HG03575 (cell line): ENCODE measurements around the gene BCO1.

Experiments
- ATAC-seq: cut with Tn5 transposase; IDR thresholded peaks from one replicate; pipeline ENCODE4 v1.9.1; 2021; ENCODE audit not compliant: unreplicated experiment, insufficient number of reproducible peaks, low FRiP score; ENCODE audit errors: extremely low read depth

Gene BCO1

DNA sequence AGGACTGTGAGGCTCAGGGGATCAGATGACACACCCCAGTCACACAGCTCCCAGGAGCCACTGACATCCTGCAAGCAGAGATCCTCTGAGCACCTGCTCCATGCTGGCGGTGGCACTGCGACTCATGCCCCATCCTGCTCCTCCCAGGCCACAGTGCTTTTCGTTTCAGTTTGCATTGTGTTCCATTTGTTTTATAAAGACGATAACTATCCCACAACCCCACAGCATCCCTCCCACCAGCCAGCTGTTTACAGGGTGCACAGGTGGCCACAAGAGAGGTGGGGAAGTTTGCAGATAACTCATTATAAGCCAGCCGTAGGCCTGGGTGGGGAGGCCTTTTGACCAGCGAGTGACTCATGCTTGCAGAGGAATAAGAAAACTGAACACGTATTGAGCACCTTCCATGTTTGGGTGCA, 28.2 kb downstream of the BCO1 start:
- ATAC-seq = no peak

- no peak for ATAC-seq
Observed at GRCh38 chr16:81268509-81268908, 30.0 kb downstream of the BCO1 start.

DNA sequence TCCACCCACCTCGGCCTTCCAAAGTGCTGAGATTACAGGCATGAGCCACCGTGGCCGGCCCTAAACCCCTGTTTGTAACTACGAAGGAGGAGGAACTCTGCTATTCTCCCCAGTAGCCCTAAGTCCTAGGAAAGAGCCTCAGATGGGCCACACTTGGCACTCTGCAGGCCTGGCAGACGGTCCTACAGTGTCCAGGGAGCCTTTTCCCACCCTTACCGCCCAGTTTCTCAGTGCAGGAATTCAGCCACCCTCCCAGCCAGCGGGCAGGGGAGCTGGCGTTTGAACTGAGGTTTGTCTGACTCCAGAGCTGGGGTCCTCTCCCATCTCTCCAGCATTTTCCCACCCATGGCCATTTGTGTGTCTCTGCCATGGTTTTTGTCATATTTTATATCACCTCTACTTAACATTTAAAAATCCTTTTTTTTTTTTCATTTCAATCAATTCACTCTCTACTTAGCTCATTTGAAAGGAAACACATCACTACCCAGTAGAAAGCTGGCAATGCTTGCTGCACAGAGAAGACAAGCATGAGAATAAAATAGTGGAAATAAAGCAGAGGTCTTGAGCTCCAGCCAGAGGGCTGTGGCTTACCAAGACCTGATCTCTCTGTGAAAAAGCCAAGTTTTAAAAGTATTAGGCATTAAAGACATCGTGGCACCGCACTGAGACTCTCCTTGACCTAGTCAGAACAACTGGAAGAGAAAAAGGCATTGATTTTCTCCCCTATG, 34.9 kb downstream of the BCO1 start:
- no peak for ATAC-seq

GRCh38 chr16:81275064-81275532, 36.6 kb downstream of the BCO1 start:
- no peak for ATAC-seq

DNA sequence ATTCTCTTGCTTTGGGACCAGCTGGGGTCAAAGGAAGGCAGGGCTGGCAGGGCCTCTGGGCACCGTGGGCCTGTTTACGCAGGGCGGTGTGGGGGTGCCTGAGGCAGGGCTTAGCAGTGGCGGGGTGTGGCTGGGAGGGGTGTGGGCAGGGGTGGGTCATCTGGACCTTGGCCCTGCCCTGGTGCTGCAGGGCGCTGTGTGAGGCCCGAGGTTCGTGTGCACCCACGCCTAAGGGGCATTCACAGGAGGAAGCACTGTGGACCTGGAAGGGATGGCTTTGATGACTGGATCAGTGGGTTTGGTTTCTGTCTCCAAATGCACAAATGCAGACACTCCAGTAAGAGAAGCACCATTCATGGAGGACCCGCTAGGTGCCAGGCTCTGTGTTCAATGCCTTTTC, 37.3 kb downstream of the BCO1 start:
- no peak for ATAC-seq

DNA sequence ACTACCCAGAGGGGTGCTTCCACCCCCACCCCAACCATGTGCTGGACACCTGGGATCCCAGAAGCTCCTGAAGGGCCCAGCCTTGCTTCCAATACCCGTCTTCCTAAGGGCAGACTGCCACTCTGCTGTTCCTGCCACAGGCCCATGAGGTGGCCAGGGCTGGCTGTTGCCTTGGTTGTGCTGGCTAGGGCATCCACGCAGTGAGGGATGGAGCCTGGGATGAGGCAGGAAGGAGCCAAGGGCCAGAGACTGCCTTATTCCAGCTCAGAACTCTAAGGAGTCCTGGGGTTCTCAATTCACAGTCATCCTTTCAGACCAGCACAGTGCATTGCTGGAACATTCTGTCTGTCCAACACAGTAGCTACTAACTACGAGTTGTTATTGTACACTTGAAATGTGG, 37.8 kb downstream of the BCO1 start:
- ATAC-seq = no peak

GRCh38 chr16:81277541-81278080, 39.1 kb downstream of the BCO1 start:
- no peak for ATAC-seq

DNA sequence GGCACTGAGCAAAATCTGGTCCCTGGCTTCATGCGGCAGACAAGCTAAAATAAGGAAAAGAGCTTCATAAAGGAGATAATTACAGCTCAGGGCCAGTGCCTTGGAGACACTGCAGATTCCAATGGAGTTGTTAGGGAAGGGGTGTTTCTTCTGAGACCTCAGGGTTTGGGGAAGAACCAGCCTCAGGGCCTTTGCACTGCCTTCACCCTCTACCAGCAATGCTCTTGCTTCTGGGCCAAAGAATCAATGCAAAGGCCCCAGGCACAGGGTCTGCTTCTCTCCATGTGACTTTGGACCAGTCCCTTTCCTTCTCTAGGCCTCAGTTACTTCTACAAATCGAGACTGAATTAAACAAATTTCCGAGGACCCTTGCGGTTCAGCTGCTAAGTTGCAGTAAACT, 40.0 kb downstream of the BCO1 start:
- no peak for ATAC-seq

- ATAC-seq = no peak
Observed at GRCh38 chr16:81279392-81279791, 40.9 kb downstream of the BCO1 start.

DNA sequence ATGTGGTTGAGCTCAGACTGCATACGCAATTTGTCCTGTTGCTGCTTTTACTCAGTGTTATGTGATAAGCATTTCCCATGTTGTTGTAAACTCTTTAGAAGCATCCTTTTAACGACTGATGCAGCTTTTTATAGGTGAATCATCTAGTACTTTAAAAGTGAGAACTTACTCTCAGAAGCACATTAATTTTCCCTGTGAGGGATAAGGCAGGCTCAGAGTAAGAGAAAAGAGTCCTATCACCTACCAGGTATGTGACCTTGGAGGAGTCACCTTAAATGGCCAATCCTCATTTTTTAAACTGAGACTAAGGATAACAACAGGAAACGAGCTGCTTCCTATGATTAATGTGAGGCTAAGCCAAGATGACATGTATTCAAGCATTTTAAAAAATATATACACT, 41.9 kb downstream of the BCO1 start:
- no peak for ATAC-seq

- no peak for ATAC-seq
Observed at GRCh38 chr16:81283044-81283443, 44.6 kb downstream of the BCO1 start.

- no peak for ATAC-seq
Observed at GRCh38 chr16:81284995-81285600, 46.6 kb downstream of the BCO1 start.

DNA sequence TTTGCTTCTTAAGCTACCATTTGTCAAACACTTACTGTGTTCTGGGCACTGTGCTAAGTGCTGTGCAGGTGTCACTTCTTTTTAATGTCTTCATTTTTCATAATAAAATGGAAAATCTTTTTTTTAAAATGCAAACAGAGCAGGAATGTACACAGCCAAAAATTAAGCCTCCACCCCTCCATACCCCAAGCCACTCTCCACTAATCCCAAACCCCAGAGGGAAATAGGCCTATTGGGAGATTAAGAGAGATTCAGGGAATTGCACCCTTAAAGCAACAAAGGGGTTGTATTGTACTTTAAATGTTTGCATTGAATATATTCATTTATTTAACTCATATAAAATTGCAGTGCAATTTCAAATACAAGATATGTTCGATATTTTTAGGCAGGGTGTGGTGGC, 47.7 kb downstream of the BCO1 start:
- ATAC-seq = no peak

- no peak for ATAC-seq
Observed at GRCh38 chr16:81291117-81291516, 52.6 kb downstream of the BCO1 start.

- ATAC-seq = no peak
Observed at GRCh38 chr16:81292936-81293335, 54.4 kb downstream of the BCO1 start.

DNA sequence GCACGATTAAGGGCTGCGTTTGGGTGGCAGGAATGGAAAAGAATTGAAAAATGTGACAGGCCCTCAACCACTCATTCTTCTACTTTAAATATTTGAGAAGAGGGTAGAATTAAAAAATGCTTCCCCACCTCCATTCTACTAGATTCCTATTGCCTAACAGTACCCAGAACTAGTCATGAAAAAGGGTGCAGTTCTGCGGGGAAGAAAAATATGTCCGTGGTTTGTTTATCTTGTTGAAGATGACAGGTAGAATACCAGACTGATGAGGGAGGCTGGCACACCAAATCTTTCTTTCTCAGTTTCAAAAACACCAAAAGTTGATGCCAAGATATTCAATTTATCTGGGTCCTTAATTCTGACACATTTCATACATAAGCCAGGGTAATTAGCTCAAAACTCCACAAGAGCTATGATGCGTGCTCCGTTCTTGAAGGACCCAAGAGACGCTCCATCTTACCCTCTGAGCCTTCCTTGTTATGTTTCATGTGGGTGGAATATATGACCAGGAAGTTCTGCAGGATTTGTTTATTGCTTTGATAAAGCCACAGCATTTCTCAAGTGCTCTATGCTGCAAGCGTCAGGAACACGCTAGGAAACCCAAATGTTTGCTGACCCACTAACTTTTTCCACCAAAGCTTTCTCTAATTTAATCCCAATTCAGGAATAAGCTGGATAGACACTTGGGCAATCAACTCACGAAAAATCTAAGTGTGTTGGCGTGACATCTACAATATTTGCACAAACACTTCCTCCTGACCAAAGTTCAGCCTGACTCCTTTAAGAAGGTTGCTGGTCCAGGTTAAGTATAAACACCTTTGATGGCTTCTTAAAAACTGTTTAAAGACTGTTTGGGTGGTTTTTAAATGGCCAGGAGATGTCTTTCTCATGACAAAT, 55.7 kb downstream of the BCO1 start:
- no peak for ATAC-seq

DNA sequence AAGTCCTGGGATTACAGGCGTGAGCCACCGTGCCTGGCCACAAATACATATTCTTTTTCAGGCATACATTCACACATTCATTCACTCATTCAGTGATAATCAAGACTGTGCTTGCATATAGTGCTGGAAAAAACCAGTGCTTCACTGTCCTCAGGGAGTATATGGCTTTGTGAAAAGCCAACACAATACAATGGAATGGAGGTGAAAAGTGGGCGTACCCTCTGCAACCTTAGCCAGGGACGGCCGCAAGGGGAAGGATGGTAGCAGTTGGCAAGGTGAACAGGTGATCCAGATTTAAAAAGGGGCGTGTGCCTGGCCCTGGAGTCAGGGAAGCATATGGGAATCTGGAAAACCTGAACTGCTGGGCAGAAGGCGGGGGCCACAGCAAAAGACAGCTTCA, 58.1 kb downstream of the BCO1 start:
- ATAC-seq = no peak

DNA sequence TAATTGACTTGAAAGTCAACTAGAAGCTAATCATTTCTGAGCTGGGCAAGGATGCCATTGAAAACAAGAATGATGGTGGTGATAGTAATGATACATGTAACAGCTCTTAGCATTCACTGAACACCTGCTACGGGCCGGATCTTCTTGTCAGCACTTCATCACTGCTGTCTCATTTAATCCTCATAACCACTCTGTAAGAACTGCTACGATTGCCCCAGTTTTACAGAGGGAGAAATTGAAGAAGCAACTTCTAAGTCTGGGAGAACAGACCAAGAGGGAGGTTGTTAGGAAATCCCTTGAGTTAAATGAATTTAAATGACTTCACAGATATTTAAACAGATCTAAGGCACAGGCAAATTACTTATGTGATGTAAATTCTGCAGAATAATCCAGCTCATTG, 69.3 kb downstream of the BCO1 start:
- no peak for ATAC-seq

DNA sequence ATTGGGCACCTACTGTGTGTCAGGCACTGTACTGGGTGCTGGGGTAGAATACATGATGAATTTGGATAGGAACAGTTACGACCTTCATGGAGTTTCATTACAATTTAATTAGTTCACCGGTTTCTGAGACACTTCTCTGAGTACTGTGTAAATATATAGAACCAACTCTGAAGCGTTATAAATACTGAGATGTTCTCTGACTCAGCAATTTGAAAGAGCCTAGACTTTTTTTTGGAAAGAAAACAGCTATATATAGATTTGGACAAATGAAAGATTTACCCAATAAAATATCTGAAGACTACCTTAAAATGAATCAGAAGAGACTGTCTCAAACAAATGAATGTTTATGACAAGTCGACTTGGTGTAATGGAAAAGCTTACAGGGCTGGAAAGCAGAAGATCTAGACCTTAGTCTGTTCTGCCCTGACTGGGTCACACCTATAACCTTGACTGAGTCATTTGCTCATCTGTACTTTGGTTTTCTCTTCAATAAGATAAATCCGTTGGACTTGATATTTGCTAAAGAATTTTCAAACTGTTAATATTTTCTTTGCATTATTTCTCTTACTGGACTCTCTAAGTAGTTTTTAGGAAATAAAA, 71.7 kb downstream of the BCO1 start:
- no peak for ATAC-seq
